Lung (tissue), 10 donors: ENCODE data around the gene GTF2IRD2. TPM values are rescaled to one million over a fixed set of nuclear protein-coding genes. Genes with fewer than 3 reads are reported as not detected.
"Not testable (repeated sequence)": the region's sequence is repeated elsewhere in the genome, so short reads cannot be mapped to it uniquely, and the experiment has no call there.

Experiments
- ATAC-seq: fragments of 200-7000 bp; cut with Tn5 transposase; one replicate; pipeline ENCODE4 v1.9.1; 2020; ENCODE audit warnings: moderate number of reproducible peaks; ENCODE audit not compliant: insufficient read depth, low FRiP score
- DNase-seq, 3 donors: peaks; one replicate each; pipeline ENCODE4 v3.0.0-alpha.2; 2013 to 2017
- H3K27ac ChIP-seq, 2 donors: one replicate each; pipeline ENCODE4 v1.5.1; 2013; ENCODE audit warnings: mild to moderate bottlenecking in 2 of 2, moderate library complexity in 2 of 2, control low read depth in 1 of 2, inconsistent platforms in 1 of 2, low read depth in 1 of 2, low read length in 1 of 2
- H3K27me3 ChIP-seq, 3 donors: one replicate each; pipeline ENCODE4 v1.5.1; 2013; ENCODE audit warnings: low read length in 2 of 3; ENCODE audit not compliant: control insufficient read depth in 3 of 3, insufficient read depth in 3 of 3
- H3K36me3 ChIP-seq, 4 donors: one replicate each; pipeline ENCODE4 v1.5.1; 2013; ENCODE audit warnings: low read length in 4 of 4, mild to moderate bottlenecking in 1 of 4, moderate library complexity in 1 of 4; ENCODE audit not compliant: control insufficient read depth in 4 of 4, insufficient read depth in 4 of 4
- H3K4me1 ChIP-seq, 5 donors: one replicate each; pipeline ENCODE4 v1.5.1; 2013; ENCODE audit warnings: low read length in 5 of 5, mild to moderate bottlenecking in 2 of 5, moderate library complexity in 1 of 5; ENCODE audit not compliant: control insufficient read depth in 5 of 5, insufficient read depth in 5 of 5
- H3K4me3 ChIP-seq: one replicate; pipeline ENCODE4 v1.5.1; 2013; ENCODE audit warnings: mild to moderate bottlenecking, control low read depth, moderate library complexity
- H3K9ac ChIP-seq, 2 donors: one replicate each; pipeline ENCODE4 v1.5.1; 2013; ENCODE audit warnings: low read length in 2 of 2, control low read depth in 1 of 2; ENCODE audit not compliant: insufficient read depth in 1 of 2
- H3K9me3 ChIP-seq, 4 donors: one replicate each; pipeline ENCODE4 v1.5.1; 2013; ENCODE audit warnings: low read length in 3 of 4, mild to moderate bottlenecking in 1 of 4, moderate library complexity in 1 of 4; ENCODE audit not compliant: control insufficient read depth in 4 of 4, insufficient read depth in 3 of 4
- WGBS, 2 donors: extraction: QIAGEN DNeasy Blood & Tissue Kit; methylation state at CpG; one replicate each; pipeline ENCODE4 v1.1.7; 2013; 5-methylcytosine and 5-hydroxymethylcytosine counted together
- polyA plus RNA-seq, 2 donors: library from polyadenylated mRNA; stranded (reverse); fragments of 200-250 nt; gene quantifications; one replicate each; pipeline ENCODE4 v1.2.1, GENCODE V29; 2013
- total RNA-seq, 2 donors: library from RNA; depleted of rRNA in 1 of 2; stranded (reverse); fragments of >200 nt in 1 of 2; gene quantifications; one replicate each; pipeline ENCODE4 v1.2.1, GENCODE V29; 2014 to 2021
- donor health status: Bipolar disorder and iron deficiency.
- donor health status: healthy.
- donor health status: DM: yes; HTN: yes; CAD: no.

GTF2IRD2 gene
- total and polyA plus RNA-seq, 4 donors = 5.3 to 28.4 (median 23.9) TPM

DNA sequence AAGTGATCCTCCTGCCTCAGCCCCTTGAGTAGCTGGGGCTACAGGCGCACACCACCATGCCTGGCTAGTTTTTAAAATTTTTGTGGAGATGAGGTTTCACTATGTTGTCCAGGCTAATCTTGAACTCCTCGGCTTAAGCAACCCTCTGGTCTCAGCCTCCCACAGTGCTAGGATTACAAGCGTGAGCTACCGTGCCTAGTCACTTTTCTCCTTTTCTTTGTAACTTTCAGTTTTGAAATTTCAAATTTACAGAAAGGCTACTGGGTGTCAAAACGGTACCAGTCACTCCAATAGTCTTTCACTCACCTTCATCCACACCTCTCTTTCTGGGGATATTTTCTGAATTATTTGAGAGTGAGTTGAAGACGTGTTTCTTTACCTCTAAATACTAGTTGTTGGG lies 76.3 kb downstream of the GTF2IRD2 start:
- DNase-seq, H3K27me3 ChIP-seq, H3K36me3 ChIP-seq, H3K27ac ChIP-seq, H3K4me1 ChIP-seq, H3K9me3 ChIP-seq, ATAC-seq, H3K9ac ChIP-seq, H3K4me3 ChIP-seq: not testable (repeated sequence)
- whole genome bisulfite sequencing, 2 donors = no CpG with 5 or more reads among the region's 6 CpGs

DNA sequence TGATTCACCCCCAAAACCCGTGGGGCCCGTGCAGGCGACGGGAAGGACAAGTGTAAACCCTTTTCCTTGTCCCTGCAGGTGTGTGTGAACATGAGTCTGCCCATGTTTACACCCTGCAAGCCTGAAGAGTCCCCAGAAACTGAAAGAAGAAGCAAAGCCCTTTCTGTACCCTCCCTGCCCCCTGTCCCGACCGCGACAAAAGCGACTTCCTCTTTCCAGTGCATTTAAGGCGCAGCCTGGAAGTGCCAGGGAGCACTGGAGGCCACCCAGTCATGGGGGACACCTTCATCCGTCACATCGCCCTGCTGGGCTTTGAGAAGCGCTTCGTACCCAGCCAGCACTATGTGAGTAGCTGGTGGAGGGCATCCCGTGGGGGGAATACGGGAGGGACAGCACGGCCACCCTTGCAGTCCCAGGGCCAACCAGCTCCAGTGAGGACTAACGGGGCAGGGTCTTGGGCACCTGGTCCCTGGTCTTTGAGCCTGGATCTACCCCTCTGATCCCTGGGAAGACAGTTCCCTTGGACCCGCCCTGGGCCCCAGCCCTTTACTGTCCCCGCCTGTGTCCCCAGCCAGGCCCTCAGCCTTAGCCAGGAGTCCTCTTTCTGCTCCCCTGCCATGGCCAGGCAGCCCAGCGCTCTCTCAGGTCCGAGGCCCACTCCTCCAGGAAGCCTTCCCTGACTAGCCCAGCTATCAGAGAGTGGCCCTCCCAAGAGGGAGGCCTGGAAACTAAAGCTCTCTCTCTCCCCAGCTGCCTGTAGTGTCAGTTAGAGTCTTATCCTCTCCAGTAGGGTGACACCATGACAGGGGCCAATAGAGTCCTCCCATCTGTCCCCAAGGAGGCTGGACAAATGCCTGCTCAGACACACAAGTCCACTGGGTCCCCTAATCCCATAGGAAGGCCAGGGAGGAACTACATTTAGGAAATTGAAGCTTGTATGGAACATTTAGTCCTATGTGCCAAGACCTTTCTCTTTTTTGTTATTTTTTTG lies 77.3 kb downstream of the GTF2IRD2 start, which contains the start of gene NCF1:
NCF1 (plus strand) TSS at position 252 of the 991 bp plus-strand sequence; CDS start at position 273, 21 bp downstream.
- ATAC-seq = peak; percentile 49
- DNase-seq, H3K4me3 ChIP-seq, H3K27me3 ChIP-seq, H3K27ac ChIP-seq, H3K36me3 ChIP-seq, H3K9me3 ChIP-seq, H3K4me1 ChIP-seq, H3K9ac ChIP-seq: not testable (repeated sequence)
- WGBS, 2 donors = no CpG with 5 or more reads among the region's 21 CpGs

DNA sequence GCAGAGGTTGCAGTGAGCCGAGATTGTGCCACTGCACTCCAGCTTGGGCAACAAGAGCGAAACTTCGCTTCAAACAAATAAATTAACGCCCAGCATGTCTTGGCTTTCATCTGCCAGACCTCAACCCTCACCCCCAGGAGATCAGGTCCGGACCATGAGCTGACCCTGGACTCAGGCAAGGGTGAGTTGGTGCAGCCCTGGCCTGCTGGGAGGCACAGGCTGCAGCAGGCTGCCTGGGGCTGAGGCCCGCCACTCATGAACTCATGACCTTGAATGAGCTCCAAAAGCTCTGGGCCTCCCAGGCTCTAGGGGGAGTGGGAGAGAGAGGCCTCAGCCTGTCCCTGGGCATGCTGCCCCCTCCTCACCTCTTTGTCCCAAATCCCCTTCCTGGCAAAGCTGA lies 79.3 kb downstream of the GTF2IRD2 start:
- H3K36me3 ChIP-seq, H3K4me3 ChIP-seq, DNase-seq, H3K27ac ChIP-seq, H3K9ac ChIP-seq, H3K4me1 ChIP-seq, H3K9me3 ChIP-seq, ATAC-seq, H3K27me3 ChIP-seq: not testable (repeated sequence)
- 92 to 94% methylated on average over 6 of the region's 6 CpGs for WGBS, 2 donors

DNA sequence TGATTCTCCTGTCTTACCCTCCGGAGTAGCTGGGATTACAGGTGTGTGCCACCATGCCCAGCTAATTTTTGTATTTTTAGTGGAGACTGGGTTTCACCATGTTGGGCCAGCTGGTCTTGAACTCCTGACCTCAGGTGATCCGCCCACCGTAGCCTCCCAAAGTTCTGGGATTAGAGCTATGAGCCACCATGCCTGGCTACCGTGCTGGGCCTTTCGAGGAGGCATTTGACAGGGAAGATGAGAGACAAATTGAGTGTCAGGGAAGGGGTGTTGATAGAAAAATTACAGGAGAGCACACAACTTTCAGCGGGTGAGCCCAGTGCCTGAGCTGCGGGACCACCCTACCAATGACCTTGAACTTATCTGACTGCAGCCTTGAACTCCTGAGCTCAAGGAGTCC lies 81.3 kb downstream of the GTF2IRD2 start:
- not testable (repeated sequence) for H3K27ac ChIP-seq, H3K9ac ChIP-seq, ATAC-seq, H3K36me3 ChIP-seq, H3K4me3 ChIP-seq, H3K9me3 ChIP-seq, H3K4me1 ChIP-seq, H3K27me3 ChIP-seq, DNase-seq
- 89 to 93% methylated on average over 4 of the region's 7 CpGs for WGBS, 2 donors

DNA sequence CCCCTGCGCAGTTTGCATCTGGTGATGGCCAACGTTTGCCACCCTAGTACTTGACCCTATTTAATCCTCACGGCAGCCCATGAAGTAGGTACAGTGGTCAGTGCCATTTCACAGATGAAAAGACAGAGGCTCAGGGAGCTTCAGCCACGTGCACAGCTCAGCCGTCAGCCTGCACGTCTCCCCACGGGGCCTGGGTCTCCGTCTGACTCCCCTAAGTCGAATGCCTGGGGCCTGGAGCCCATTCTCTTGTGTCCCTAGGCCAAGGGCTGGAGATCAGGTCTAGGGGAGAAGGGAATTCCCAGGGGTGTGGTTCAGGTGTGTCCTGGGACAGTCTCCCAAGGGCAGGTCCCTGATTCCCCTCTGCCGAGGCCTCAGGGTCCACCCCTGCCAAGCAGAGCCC lies 84.4 kb downstream of the GTF2IRD2 start:
- DNase-seq, H3K27me3 ChIP-seq, H3K9ac ChIP-seq, H3K4me1 ChIP-seq, H3K27ac ChIP-seq, H3K9me3 ChIP-seq, H3K36me3 ChIP-seq, H3K4me3 ChIP-seq, ATAC-seq: not testable (repeated sequence)
- 81 to 91% methylated on average over 8 of the region's 10 CpGs for WGBS, 2 donors

DNA sequence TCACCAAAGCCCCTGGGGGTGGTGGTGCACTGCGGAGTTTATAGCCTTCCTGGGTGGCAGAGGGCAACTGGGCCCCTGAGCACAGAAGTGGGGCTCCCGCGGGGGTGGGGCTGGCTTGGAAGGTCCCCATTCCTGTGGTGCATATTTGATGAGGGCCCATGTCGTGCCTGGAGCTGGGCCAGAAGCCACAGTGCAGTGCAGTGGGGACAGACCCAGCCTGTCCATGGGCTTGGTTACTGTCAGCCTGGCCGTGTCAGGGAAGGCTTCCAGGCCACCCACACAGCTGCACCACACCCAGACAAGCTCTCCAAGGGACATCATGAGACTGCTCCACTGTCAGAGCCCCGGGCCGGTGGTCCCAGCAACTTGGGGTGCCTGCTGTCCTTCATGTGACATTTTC lies 84.9 kb downstream of the GTF2IRD2 start:
- not testable (repeated sequence) for H3K9ac ChIP-seq, H3K27me3 ChIP-seq, H3K4me1 ChIP-seq, H3K9me3 ChIP-seq, DNase-seq, H3K4me3 ChIP-seq, H3K36me3 ChIP-seq, H3K27ac ChIP-seq
- 60% methylated on average over 1 of the region's 7 CpGs; no CpG with 5 or more reads in 1 of the 2 donors for WGBS, 2 donors
- peak; percentile 38 for ATAC-seq

DNA sequence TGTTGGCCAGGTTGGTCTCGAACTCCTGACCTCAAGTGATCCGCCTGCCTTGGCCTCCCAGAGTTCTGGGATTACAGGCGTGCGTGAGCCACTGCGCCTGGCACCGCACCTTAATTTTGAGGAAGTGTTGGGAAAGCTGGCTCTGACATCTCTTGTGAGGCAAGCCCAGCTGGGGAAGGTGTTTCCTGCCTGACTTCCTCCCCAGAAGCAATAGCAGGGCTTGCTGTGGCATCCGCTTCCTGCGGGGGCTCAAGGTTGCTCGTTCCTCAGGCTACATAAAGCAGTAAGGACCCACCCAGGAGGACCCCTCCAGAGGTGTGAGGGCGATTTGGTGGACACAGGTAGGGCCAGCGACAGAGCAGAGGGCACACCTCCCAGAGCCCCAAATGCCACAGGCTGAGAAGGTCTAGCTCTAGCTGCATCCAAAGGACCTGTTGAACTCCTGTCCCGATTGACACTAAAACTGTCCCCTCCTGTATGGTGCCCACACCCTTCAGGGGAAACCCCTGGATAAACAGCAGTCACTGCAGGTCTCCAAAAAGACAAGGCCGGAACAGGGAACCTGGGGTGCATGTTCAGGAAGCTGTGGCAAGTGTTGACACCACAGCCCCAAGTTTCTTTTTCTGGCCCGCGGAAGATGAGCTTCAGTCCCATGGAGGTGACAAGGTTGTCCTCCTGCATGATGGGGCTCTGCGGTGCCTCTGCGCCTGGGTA lies 86.0 kb downstream of the GTF2IRD2 start:
- H3K27me3 ChIP-seq, DNase-seq, H3K9ac ChIP-seq, H3K36me3 ChIP-seq, ATAC-seq, H3K4me3 ChIP-seq, H3K27ac ChIP-seq, H3K9me3 ChIP-seq, H3K4me1 ChIP-seq: not testable (repeated sequence)
- WGBS, 2 donors = no CpG with 5 or more reads among the region's 17 CpGs

DNA sequence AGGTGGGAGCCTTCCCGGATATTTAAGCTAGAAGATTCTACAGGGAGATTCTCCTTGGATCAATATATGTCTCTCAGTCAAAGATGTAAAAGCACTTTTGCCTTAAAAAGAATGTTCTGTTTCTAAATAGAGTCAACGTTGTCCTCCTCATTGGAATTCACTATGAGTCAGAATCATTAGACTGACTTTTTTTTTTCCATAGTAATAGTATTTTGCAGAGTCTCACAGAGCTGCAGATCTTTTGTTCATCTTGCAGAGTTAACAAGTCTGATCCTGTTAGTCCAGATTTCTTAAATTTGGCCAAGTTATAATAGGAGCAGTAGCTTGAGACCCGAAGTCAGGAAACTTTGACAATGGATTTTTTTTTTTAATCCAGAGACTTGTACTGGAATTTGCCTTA lies 92.4 kb downstream of the GTF2IRD2 start:
- ATAC-seq, H3K27ac ChIP-seq, H3K4me3 ChIP-seq, H3K9ac ChIP-seq, H3K27me3 ChIP-seq, DNase-seq, H3K36me3 ChIP-seq, H3K9me3 ChIP-seq, H3K4me1 ChIP-seq: not testable (repeated sequence)
- WGBS, 2 donors = no CpG with 5 or more reads among the region's 3 CpGs
